Ishikawa (cell line): ENCODE measurements around the gene DPYD.

Experiments used
- CEBPB ChIP-seq: IDR thresholded peaks from 2 replicates; pipeline ENCODE4 v1.6.1; 2012
- CREB1 ChIP-seq: IDR thresholded peaks from 2 replicates; pipeline ENCODE4 v1.6.1; 2012; ENCODE audit warnings: low read depth
- EGR1 ChIP-seq: IDR thresholded peaks from 2 replicates; pipeline ENCODE4 v1.6.1; 2012
- EP300 ChIP-seq: IDR thresholded peaks from 2 replicates; pipeline ENCODE4 v1.6.1; 2012; ENCODE audit warnings: borderline replicate concordance
- FOXM1 ChIP-seq: IDR thresholded peaks from 2 replicates; pipeline ENCODE4 v1.6.1; 2012; ENCODE audit warnings: low read depth, borderline replicate concordance
- MAX ChIP-seq: IDR thresholded peaks from 2 replicates; pipeline ENCODE4 v1.6.1; 2012
- NFIC ChIP-seq: IDR thresholded peaks from 2 replicates; pipeline ENCODE4 v1.6.1; 2012
- RAD21 ChIP-seq: IDR thresholded peaks from 2 replicates; pipeline ENCODE4 v1.6.1; 2012; ENCODE audit warnings: low read depth
- REST ChIP-seq: IDR thresholded peaks from 2 replicates; pipeline ENCODE4 v1.6.1; 2012; ENCODE audit warnings: low read depth, mild to moderate bottlenecking
- TAF1 ChIP-seq: IDR thresholded peaks from 2 replicates; pipeline ENCODE4 v1.6.1; 2012; ENCODE audit warnings: low read depth, mild to moderate bottlenecking
- TCF12 ChIP-seq: IDR thresholded peaks from 2 replicates; pipeline ENCODE4 v1.6.1; 2012; ENCODE audit warnings: low read depth
- TEAD4 ChIP-seq: IDR thresholded peaks from 2 replicates; pipeline ENCODE4 v1.6.1; 2012
- USF1 ChIP-seq: IDR thresholded peaks from 2 replicates; pipeline ENCODE4 v1.6.1; 2012
- YY1 ChIP-seq: IDR thresholded peaks from 2 replicates; pipeline ENCODE4 v1.6.1; 2012; ENCODE audit warnings: low read depth
- ZBTB7A ChIP-seq: IDR thresholded peaks from 2 replicates; pipeline ENCODE4 v1.6.1; 2012; ENCODE audit warnings: low read depth

The DPYD gene

GRCh38 chr1:97159342-97159741 lies 761.5 kb downstream of the DPYD start:
- TF ChIP-seq TCF12, result no peak
- no peak for TF ChIP-seq CREB1
- no peak for TF ChIP-seq MAX
- TF ChIP-seq USF1, result no peak
- TF ChIP-seq TAF1, result no peak
- no peak for TF ChIP-seq NFIC
- TF ChIP-seq ZBTB7A, result no peak
- no peak for TF ChIP-seq TEAD4
- no peak for TF ChIP-seq EP300
- TF ChIP-seq YY1, result no peak
- no peak for TF ChIP-seq RAD21

- no peak for TF ChIP-seq USF1
- no peak for TF ChIP-seq RAD21
- no peak for TF ChIP-seq REST
- no peak for TF ChIP-seq MAX
- TF ChIP-seq TAF1, result no peak
- TF ChIP-seq CREB1, result no peak
- no peak for TF ChIP-seq YY1
Observed at GRCh38 chr1:97158691-97159096, 762.1 kb downstream of the DPYD start.

- TF ChIP-seq NFIC (no peak), MAX (no peak), RAD21 (no peak), YY1 (no peak), CREB1 (no peak), USF1 (no peak), TCF12 (no peak), EP300 (no peak), TAF1 (no peak), TEAD4 (no peak), CEBPB (no peak), REST (no peak), FOXM1 (no peak), ZBTB7A (no peak), EGR1 (no peak)
Observed at GRCh38 chr1:97157991-97158390, 762.8 kb downstream of the DPYD start.

DNA sequence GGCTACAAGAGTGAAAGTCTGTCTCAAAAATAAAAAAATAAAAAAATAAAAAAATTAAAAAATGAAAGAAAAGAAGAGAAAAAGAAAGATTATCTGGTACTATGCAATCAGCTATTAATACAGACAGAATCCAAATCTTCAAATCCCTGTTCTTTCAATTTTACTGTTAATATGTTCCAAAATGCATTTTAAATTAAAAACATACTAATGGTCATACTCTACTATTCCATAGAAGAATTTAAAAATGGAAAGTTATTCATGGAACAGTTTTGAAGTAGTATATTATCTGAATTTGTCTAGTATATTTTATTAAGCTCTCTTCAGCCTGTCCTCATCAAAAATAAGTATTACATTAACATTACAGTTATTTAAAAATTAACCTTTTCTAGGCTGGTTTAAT lies 769.2 kb downstream of the DPYD start:
- TF ChIP-seq CEBPB (no peak), TCF12 (no peak), REST (no peak), RAD21 (no peak), CREB1 (no peak), ZBTB7A (no peak), YY1 (no peak), TEAD4 (no peak), EP300 (no peak), FOXM1 (no peak), NFIC (no peak), MAX (no peak), TAF1 (no peak), EGR1 (no peak), USF1 (no peak)
